Testis (tissue), 3 donors: Measurements from ENCODE around the gene ANXA4. TPM values are rescaled to one million over a fixed set of nuclear protein-coding genes. Genes with fewer than 3 reads are reported as not detected.
"Not testable (repeated sequence)": the region's sequence is repeated elsewhere in the genome, so short reads cannot be mapped to it uniquely, and the experiment has no call there.

ENCODE experiments used
- DNase-seq: peaks from one replicate; pipeline ENCODE4 v3.0.0-alpha.2; 2019
- H3K27ac ChIP-seq, 2 donors: fragments of 200-600 bp; sonication (generic); one replicate each; pipeline ENCODE4 v1.5.1; 2019
- H3K27me3 ChIP-seq: fragments of 200-600 bp; sonication (generic); one replicate; pipeline ENCODE4 v1.5.1; 2019
- H3K36me3 ChIP-seq: fragments of 200-600 bp; sonication (generic); one replicate; pipeline ENCODE4 v1.5.1; 2017; ENCODE audit warnings: low read depth; ENCODE audit errors: missing control alignments
- H3K4me1 ChIP-seq: fragments of 200-600 bp; sonication (generic); one replicate; pipeline ENCODE4 v1.5.1; 2019
- H3K4me3 ChIP-seq, 2 donors: fragments of 200-600 bp; sonication (generic); one replicate each; pipeline ENCODE4 v1.5.1; 2017 to 2019
- H3K9me3 ChIP-seq: fragments of 200-600 bp; sonication (generic); one replicate; pipeline ENCODE4 v1.5.1; 2017
- CTCF ChIP-seq, 3 experiments: fragments of 450-650 bp in 2 of 3; fragments of 200-600 bp in 1 of 3; sonication (generic) in 1 of 3; IDR thresholded peaks; one replicate each; pipeline ENCODE4 v1.5.1; 2016 to 2019; ENCODE audit warnings: antibody characterized with exemption in 3 of 3, mild to moderate bottlenecking in 2 of 3, moderate library complexity in 1 of 3
- POLR2A ChIP-seq: fragments of 450-650 bp; IDR thresholded peaks from one replicate; pipeline ENCODE4 v1.6.1; 2017; ENCODE audit warnings: antibody characterized with exemption, mild to moderate bottlenecking, moderate library complexity
- WGBS, 2 donors: methylation state at CpG; one replicate each; pipeline ENCODE4 v1.1.5; 2018; 5-methylcytosine and 5-hydroxymethylcytosine counted together
- intact Hi-C: fragments of 100-400 bp; cut with DNase I; formaldehyde crosslinking; loops from one replicate; pipeline ENCODE4 v1.15.1; 2023; ENCODE audit warnings: low total_unique reads
- polyA plus RNA-seq: library from polyadenylated mRNA; stranded (reverse); fragments of 350-450 nt; fragmentation: Illumina TruSeq; extraction: RNeasy Lipid Tissue Mini Kit (QIAGEN cat#74804); gene quantifications from one replicate; pipeline ENCODE4 v1.2.3, GENCODE V29; 2014; ENCODE audit warnings: low read depth, low replicate concordance; ENCODE audit not compliant: insufficient read depth
- total RNA-seq, 2 donors: library from RNA; depleted of rRNA; stranded (reverse); fragments of >200 nt; gene quantifications; one replicate each; pipeline ENCODE4 v1.2.3, GENCODE V29; 2016

ANXA4 gene
- total and polyA plus RNA-seq, 3 donors from 2014 or later, result 27.1 to 71.2 (median 30.2) TPM

GRCh38 chr2:69714539-69715220 lies 27.3 kb upstream of the ANXA4 start:
- intact Hi-C loops, result loop anchor here (10.0 kb wide), 1 partner anchor 150 kb away; no protein-coding TSS in a partner anchor
- not testable (repeated sequence) for H3K27me3 ChIP-seq, H3K4me1 ChIP-seq, H3K27ac ChIP-seq, H3K4me3 ChIP-seq, H3K9me3 ChIP-seq, H3K36me3 ChIP-seq
- peak; percentile 93 for DNase-seq
- peak; percentile 57 to 70 (median 66) for TF ChIP-seq CTCF (IDR thresholded peaks at IDR 0.05)
- WGBS, 2 donors, result 13 to 29% methylated on average over 1 to 9 of the region's 9 CpGs

GRCh38 chr2:69715964-69716363 lies 26.0 kb upstream of the ANXA4 start:
- no peaks in the 10 kb centered on the region for H3K36me3 ChIP-seq

GRCh38 chr2:69716555-69717120 lies 25.3 kb upstream of the ANXA4 start:
- Histone ChIP-seq H3K27me3 (no peaks in the 10 kb centered on the region), H3K9me3 (no peaks in the 10 kb centered on the region), H3K36me3 (no peaks in the 10 kb centered on the region), H3K4me1 (no peaks in the 10 kb centered on the region), H3K4me3 (no peak overlapping the region), H3K27ac (no peak overlapping the region)
- intact Hi-C loops, result loop anchor here (10.0 kb wide), 1 partner anchor 152 kb away; no protein-coding TSS in a partner anchor
- no peak for DNase-seq
- 77 to 86% methylated on average over 13 of the region's 13 CpGs for WGBS, 2 donors
- TF ChIP-seq CTCF (IDR thresholded peaks at IDR 0.05), result no peak
- TF ChIP-seq POLR2A, result no peak

More at GRCh38 chr2:69715964-69716363, 26.0 kb upstream of the ANXA4 start:
- Histone ChIP-seq H3K9me3 (no peaks in the 10 kb centered on the region), H3K4me3 (no peak overlapping the region), H3K27ac (no peak overlapping the region), H3K27me3 (no peaks in the 10 kb centered on the region), H3K4me1 (no peaks in the 10 kb centered on the region)
- DNase-seq, result no peak
- intact Hi-C loops, result loop anchor here (10.0 kb wide), 1 partner anchor 151 kb away; no protein-coding TSS in a partner anchor
- WGBS, 2 donors, result 96 to 100% methylated on average over 1 of the region's 1 CpG
- TF ChIP-seq CTCF (IDR thresholded peaks at IDR 0.05), result no peak
- no peak for TF ChIP-seq POLR2A

GRCh38 chr2:69717186-69717585 lies 24.7 kb upstream of the ANXA4 start:
- intact Hi-C loops, result loop anchor here (10.0 kb wide), 1 partner anchor 152 kb away; no protein-coding TSS in a partner anchor
- Histone ChIP-seq H3K27ac (no peak overlapping the region), H3K9me3 (no peaks in the 10 kb centered on the region), H3K27me3 (no peaks in the 10 kb centered on the region), H3K36me3 (no peaks in the 10 kb centered on the region), H3K4me1 (no peaks in the 10 kb centered on the region), H3K4me3 (no peak overlapping the region)
- 86 to 88% methylated on average over 2 of the region's 2 CpGs for WGBS, 2 donors
- no peak for DNase-seq
- TF ChIP-seq CTCF (IDR thresholded peaks at IDR 0.05), result no peak
- TF ChIP-seq POLR2A, result no peak
